Mesendoderm (in vitro differentiated cells): ENCODE results near the gene CT45A1.
"Not testable (repeated sequence)": the region's sequence is repeated elsewhere in the genome, so short reads cannot be mapped to it uniquely, and the experiment has no call there.

Source experiments
- DNase-seq: peaks from one replicate; pipeline ENCODE4 v3.0.0; 2013
- H2AK5ac ChIP-seq: 2 replicates; pipeline ENCODE4 v1.6.1; 2013; ENCODE audit warnings: low read length, inconsistent platforms
- H2BK120ac ChIP-seq: 2 replicates; pipeline ENCODE4 v1.6.1; 2013; ENCODE audit warnings: low read depth, mild to moderate bottlenecking, low read length, moderate library complexity, mixed read lengths
- H2BK15ac ChIP-seq: replicated peaks from 2 replicates; pipeline ENCODE4 v1.6.1; 2013; ENCODE audit warnings: low read depth, mild to moderate bottlenecking, moderate library complexity
- H2BK5ac ChIP-seq: 2 replicates; pipeline ENCODE4 v1.6.1; 2013; ENCODE audit warnings: low read length, inconsistent platforms
- H3K18ac ChIP-seq: 2 replicates; pipeline ENCODE4 v1.6.1; 2013; ENCODE audit warnings: mild to moderate bottlenecking, low read length, mixed read lengths
- H3K23ac ChIP-seq: one replicate; pipeline ENCODE4 v1.6.1; 2013; ENCODE audit warnings: low read length
- H3K27ac ChIP-seq: 2 replicates; pipeline ENCODE4 v1.5.1; 2013; ENCODE audit warnings: low read depth, mild to moderate bottlenecking, inconsistent platforms, low read length, moderate library complexity
- H3K27me3 ChIP-seq: 2 replicates; pipeline ENCODE4 v1.6.1; 2013; ENCODE audit warnings: low read length, control low read depth, mild to moderate bottlenecking, inconsistent platforms; ENCODE audit not compliant: insufficient read depth, poor library complexity
- H3K36me3 ChIP-seq: 2 replicates; pipeline ENCODE4 v1.6.1; 2013; ENCODE audit warnings: low read length, inconsistent platforms; ENCODE audit not compliant: control insufficient read depth, insufficient read depth
- H3K4ac ChIP-seq: one replicate; pipeline ENCODE4 v1.6.1; 2013; ENCODE audit warnings: low read depth, mild to moderate bottlenecking, low read length, moderate library complexity
- H3K4me1 ChIP-seq: 2 replicates; pipeline ENCODE4 v1.6.1; 2013; ENCODE audit warnings: low read depth, low read length, inconsistent platforms; ENCODE audit not compliant: control insufficient read depth
- H3K4me2 ChIP-seq: 2 replicates; pipeline ENCODE4 v1.6.1; 2013; ENCODE audit warnings: low read length
- H3K4me3 ChIP-seq: 2 replicates; pipeline ENCODE4 v1.5.1; 2013; ENCODE audit warnings: mild to moderate bottlenecking, low read length
- H3K56ac ChIP-seq: one replicate; pipeline ENCODE4 v1.6.1; 2013; ENCODE audit warnings: low read length
- H3K79me1 ChIP-seq: 2 replicates; pipeline ENCODE4 v1.6.1; 2013; ENCODE audit warnings: low read length, inconsistent platforms
- H3K79me2 ChIP-seq: 2 replicates; pipeline ENCODE4 v1.6.1; 2013; ENCODE audit warnings: mild to moderate bottlenecking, low read length; ENCODE audit not compliant: control insufficient read depth, insufficient read depth
- H3K9ac ChIP-seq: 2 replicates; pipeline ENCODE4 v1.6.1; 2013; ENCODE audit warnings: low read length, inconsistent platforms
- H4K5ac ChIP-seq: one replicate; pipeline ENCODE4 v1.6.1; 2013; ENCODE audit warnings: low read length
- H4K8ac ChIP-seq: one replicate; pipeline ENCODE4 v1.6.1; 2013; ENCODE audit warnings: low read depth, mild to moderate bottlenecking, control low read depth, low read length, moderate library complexity
- WGBS: extraction: QIAGEN DNeasy Blood & Tissue Kit; methylation state at CpG from one replicate; pipeline ENCODE4 v1.1.7; 2013; ENCODE audit warnings: low lambda C conversion rate, missing lambda C conversion rate; ENCODE audit not compliant: insufficient coverage; ENCODE audit errors: extremely low coverage; 5-methylcytosine and 5-hydroxymethylcytosine counted together

Gene CT45A1

DNA sequence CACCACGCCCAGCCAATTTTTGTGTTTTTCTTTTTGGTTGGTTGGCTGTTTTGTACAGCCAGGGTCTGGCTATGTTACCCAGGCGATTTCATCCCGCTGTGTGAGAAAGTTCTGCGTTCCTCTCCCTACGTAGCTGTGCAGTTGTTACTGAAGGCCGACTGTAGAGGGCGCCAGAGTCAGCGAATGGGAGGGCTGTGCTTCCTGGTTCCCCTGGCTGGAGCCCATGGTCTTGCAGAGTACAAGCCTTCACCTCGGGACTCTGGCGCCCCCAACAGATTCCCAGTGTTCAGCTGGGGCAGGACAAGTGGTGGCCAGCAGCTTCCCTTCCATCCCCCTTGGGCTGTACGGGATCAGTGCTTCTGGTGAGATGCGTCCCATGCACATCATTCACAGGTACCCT is 5.6 kb upstream of the CT45A1 start:
- Histone ChIP-seq H3K4me2 (no peak overlapping the region), H3K27me3 (no peaks in the 10 kb centered on the region), H2BK120ac (no peak overlapping the region), H2BK5ac (no peak overlapping the region), H2AK5ac (no peak overlapping the region), H3K79me1 (no peaks in the 10 kb centered on the region), H3K27ac (no peak overlapping the region), H3K56ac (no peak overlapping the region), H3K23ac (no peak overlapping the region), H3K9ac (no peak overlapping the region), H4K5ac (no peak overlapping the region), H3K36me3 (no peaks in the 10 kb centered on the region), H3K4me3 (no peak overlapping the region), H2BK15ac (no peak overlapping the region), H4K8ac (no peak overlapping the region), H3K79me2 (no peaks in the 10 kb centered on the region), H3K4me1 (no peaks in the 10 kb centered on the region), H3K18ac (no peak overlapping the region), H3K4ac (no peak overlapping the region)
- no CpG with 5 or more reads among the region's 12 CpGs for WGBS
- DNase-seq: peak; percentile 8

- Histone ChIP-seq H2BK120ac (no peak overlapping the region), H2BK15ac (no peak overlapping the region), H3K79me2 (no peaks in the 10 kb centered on the region), H4K5ac (no peak overlapping the region), H3K36me3 (no peaks in the 10 kb centered on the region), H3K27me3 (no peaks in the 10 kb centered on the region), H4K8ac (no peak overlapping the region), H3K4me3 (no peak overlapping the region), H2BK5ac (no peak overlapping the region), H3K4ac (no peak overlapping the region), H3K9ac (no peak overlapping the region), H3K18ac (no peak overlapping the region), H3K4me1 (no peaks in the 10 kb centered on the region), H3K79me1 (no peaks in the 10 kb centered on the region), H3K56ac (no peak overlapping the region), H2AK5ac (no peak overlapping the region), H3K27ac (no peak overlapping the region), H3K4me2 (no peak overlapping the region), H3K23ac (no peak overlapping the region)
- no peak for DNase-seq
- no CpG with 5 or more reads among the region's 20 CpGs for WGBS
These were observed 356 bp downstream of the CT45A1 start for GRCh38 chrX:135713795-135714194.

DNA sequence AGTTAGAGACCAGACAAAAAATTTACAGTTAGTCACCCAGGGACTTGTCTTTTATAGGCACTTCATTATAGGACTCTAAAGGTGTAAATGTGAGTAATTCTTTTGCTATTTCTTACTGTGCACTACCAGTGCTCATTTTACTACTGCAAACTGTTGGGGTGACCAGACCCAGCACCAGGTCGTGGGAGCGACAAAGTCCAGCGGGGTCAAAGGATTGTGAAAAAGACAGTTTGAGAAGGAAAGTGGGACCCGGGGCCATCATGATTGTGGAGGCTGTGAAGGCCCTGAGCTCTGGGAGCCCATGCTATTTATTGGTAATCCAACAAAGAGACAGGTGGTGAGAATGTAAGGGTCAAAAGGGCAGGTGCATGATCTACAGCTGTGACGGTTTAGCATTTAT is 21.2 kb downstream of the CT45A1 start:
- not testable (repeated sequence) for H3K79me1 ChIP-seq, H4K5ac ChIP-seq, H4K8ac ChIP-seq, H2AK5ac ChIP-seq, H3K4ac ChIP-seq, H3K23ac ChIP-seq, H3K18ac ChIP-seq, H2BK5ac ChIP-seq, H3K27me3 ChIP-seq, DNase-seq, H3K27ac ChIP-seq, H3K79me2 ChIP-seq, H3K56ac ChIP-seq, H2BK15ac ChIP-seq, H2BK120ac ChIP-seq, H3K4me3 ChIP-seq, H3K36me3 ChIP-seq, H3K4me2 ChIP-seq, H3K4me1 ChIP-seq, H3K9ac ChIP-seq
- whole genome bisulfite sequencing: no CpG with 5 or more reads among the region's 5 CpGs

DNA sequence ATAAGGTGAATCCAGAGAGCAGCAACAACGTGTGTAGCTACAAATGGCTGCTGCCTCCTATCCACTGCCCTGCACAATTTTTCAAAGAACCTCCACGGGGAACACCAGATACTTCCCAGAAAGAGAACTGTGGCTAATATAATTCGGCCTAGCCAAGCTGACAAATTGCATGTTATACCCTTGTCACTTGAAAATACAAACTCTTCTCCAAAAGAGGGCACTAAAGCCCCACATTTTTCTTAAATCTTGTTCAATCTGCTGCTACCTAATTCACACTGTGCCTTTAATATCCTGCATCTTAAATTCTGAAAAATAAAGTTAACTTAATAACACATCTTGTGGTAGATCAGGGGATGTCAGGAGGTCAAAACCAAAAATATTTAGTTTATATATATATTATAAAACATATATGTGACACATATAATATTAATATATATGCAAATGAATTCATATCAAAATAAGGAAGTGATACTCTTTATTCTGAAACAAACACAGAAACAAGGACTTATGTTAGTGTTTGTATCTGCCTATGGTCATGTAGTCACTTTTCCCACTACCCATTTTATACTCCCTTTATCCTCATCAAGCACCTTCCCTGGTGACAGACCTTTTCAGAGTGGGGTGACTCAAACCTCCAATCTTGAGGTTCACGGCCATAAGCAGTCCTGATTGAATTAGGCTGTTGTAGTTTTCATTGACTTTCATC is 24.1 kb downstream of the CT45A1 start:
- no peak overlapping the region for H3K4ac ChIP-seq
- no peaks in the 10 kb centered on the region for H3K79me2 ChIP-seq
- H3K4me1 ChIP-seq: no peaks in the 10 kb centered on the region
- H3K4me2 ChIP-seq: no peak overlapping the region
- no peak overlapping the region for H2BK15ac ChIP-seq
- H3K79me1 ChIP-seq: no peaks in the 10 kb centered on the region
- no peaks in the 10 kb centered on the region for H3K36me3 ChIP-seq
- no peak overlapping the region for H3K27ac ChIP-seq
- H3K18ac ChIP-seq: no peak overlapping the region
- WGBS: no CpG with 5 or more reads among the region's 4 CpGs
- no peak overlapping the region for H3K56ac ChIP-seq
- no peak overlapping the region for H3K9ac ChIP-seq
- no peak overlapping the region for H3K4me3 ChIP-seq
- no peak overlapping the region for H2BK120ac ChIP-seq
- no peak overlapping the region for H4K5ac ChIP-seq
- H2BK5ac ChIP-seq: no peak overlapping the region
- no peak overlapping the region for H2AK5ac ChIP-seq
- no peak overlapping the region for H3K23ac ChIP-seq
- H4K8ac ChIP-seq: no peak overlapping the region
- DNase-seq: no peak
- H3K27me3 ChIP-seq: no peaks in the 10 kb centered on the region

- no peak overlapping the region for H2BK120ac ChIP-seq
- WGBS: no CpG with 5 or more reads among the region's 18 CpGs
- H3K4me1 ChIP-seq: no peaks in the 10 kb centered on the region
- H3K4ac ChIP-seq: no peak overlapping the region
- H2AK5ac ChIP-seq: no peak overlapping the region
- H2BK15ac ChIP-seq: no peak overlapping the region
- H3K23ac ChIP-seq: no peak overlapping the region
- no peaks in the 10 kb centered on the region for H3K27me3 ChIP-seq
- H3K9ac ChIP-seq: no peak overlapping the region
- no peak for DNase-seq
- no peak overlapping the region for H3K4me3 ChIP-seq
- H3K79me2 ChIP-seq: no peaks in the 10 kb centered on the region
- H3K56ac ChIP-seq: no peak overlapping the region
- H2BK5ac ChIP-seq: no peak overlapping the region
- no peak overlapping the region for H3K18ac ChIP-seq
- no peak overlapping the region for H4K5ac ChIP-seq
- no peak overlapping the region for H3K27ac ChIP-seq
- no peaks in the 10 kb centered on the region for H3K36me3 ChIP-seq
- no peaks in the 10 kb centered on the region for H3K79me1 ChIP-seq
- no peak overlapping the region for H3K4me2 ChIP-seq
- no peak overlapping the region for H4K8ac ChIP-seq
These were observed 27.3 kb downstream of the CT45A1 start for GRCh38 chrX:135740681-135741149.

DNA sequence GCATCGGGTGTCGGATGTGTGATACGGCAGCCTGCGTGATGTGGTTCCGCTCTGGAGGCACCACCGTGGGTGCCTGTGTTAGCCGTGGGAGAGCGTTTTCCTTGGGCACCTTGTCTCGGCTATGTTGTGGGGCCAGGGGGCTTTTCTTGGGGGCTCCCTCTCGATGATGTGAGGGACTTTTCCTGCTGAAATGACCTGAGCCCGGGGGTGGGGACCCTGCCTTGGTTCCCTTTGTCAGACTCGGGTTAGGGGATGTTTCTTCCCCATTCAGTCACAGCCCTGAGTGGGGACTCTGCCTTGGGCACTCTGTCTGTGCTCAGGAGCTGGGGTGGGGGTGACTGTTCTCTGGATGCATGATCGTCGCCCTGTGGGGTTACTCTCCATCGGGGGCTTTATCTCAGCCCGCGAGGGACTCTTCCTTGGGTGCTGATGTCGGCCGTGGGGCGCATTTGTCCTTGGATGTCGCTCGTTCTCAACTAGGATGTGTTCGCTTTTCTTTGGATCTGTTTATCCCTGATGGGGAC is 27.8 kb downstream of the CT45A1 start:
- Histone ChIP-seq H3K18ac (no peak overlapping the region), H2BK15ac (no peak overlapping the region), H3K9ac (no peak overlapping the region), H3K4me3 (no peak overlapping the region), H3K56ac (no peak overlapping the region), H3K4me2 (no peak overlapping the region), H3K27ac (no peak overlapping the region), H3K79me1 (no peaks in the 10 kb centered on the region), H4K8ac (no peak overlapping the region), H2BK120ac (no peak overlapping the region), H3K79me2 (no peaks in the 10 kb centered on the region), H2AK5ac (no peak overlapping the region), H3K27me3 (no peaks in the 10 kb centered on the region), H2BK5ac (no peak overlapping the region), H4K5ac (no peak overlapping the region), H3K4ac (no peak overlapping the region), H3K36me3 (no peaks in the 10 kb centered on the region), H3K4me1 (no peaks in the 10 kb centered on the region), H3K23ac (no peak overlapping the region)
- WGBS: no CpG with 5 or more reads among the region's 23 CpGs
- DNase-seq: no peak
